ENCODE data around the gene LONRF2.
"Not testable (repeated sequence)": the region's sequence is repeated elsewhere in the genome, so short reads cannot be mapped to it uniquely, and the experiment has no call there.

Gene LONRF2

GRCh38 chr2:100256416-100256815 lies 65.9 kb downstream of the LONRF2 start:
- no peak for DNase-seq (ENCODE audit: low read depth in 2 of 2)

DNA sequence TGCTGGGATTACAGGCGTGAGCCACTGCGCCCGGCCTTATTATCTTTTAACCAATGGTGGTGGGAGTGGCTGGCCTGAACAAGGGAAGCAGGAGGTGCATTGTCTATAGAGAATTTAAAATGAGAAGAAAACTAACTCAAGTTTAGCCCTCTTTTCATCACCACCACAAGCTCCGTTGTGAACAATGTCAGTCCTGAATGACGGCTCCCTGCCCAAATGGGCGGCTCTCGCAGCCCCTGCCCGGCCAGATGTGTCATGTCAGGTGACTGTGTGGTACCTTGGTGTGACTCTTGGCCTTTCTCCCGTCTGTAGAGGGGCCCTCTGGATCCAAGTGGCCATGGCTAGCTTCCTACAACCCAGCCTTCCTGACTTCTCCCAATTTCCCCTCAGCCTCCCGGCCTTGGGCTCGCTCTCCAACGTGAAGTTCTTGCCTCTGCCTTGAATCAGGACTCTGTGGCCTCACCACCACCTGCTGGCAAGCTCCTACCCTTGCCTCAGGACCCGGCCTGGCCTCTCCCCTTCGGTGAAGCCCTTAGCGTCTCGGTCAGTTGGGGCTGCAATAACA lies 67.6 kb downstream of the LONRF2 start:
- no peak for DNase-seq (ENCODE audit: low read depth in 2 of 2)

DNA sequence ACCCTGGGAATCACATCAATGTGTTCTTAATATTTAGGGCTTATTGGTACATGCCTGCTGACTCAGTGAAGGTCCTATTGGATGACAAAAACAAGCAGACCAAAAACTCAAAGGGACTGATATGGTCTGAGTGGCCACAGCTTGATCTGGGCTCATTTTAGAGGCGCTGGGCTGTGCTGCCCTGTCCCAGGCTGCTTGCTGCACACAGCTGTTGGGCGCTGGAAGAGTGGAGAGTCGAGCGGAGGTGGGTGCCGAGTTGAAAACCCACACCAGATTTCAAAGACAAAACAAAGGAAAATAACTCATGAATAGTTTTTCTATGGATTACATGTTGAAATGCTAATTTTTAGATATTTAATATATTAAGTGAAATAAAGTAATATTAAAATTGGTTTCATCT lies 68.5 kb downstream of the LONRF2 start:
- no peak for DNase-seq (ENCODE audit: low read depth in 2 of 2)

- no peak for DNase-seq (ENCODE audit: low read depth in 2 of 2)
Observed at GRCh38 chr2:100252811-100253698, 69.2 kb downstream of the LONRF2 start.

GRCh38 chr2:100250645-100251044 lies 71.7 kb downstream of the LONRF2 start:
- no peak for DNase-seq (ENCODE audit: low read depth in 2 of 2)

GRCh38 chr2:100248971-100249370 lies 73.3 kb downstream of the LONRF2 start:
- DNase-seq (ENCODE audit: low read depth in 2 of 2): no peak

DNA sequence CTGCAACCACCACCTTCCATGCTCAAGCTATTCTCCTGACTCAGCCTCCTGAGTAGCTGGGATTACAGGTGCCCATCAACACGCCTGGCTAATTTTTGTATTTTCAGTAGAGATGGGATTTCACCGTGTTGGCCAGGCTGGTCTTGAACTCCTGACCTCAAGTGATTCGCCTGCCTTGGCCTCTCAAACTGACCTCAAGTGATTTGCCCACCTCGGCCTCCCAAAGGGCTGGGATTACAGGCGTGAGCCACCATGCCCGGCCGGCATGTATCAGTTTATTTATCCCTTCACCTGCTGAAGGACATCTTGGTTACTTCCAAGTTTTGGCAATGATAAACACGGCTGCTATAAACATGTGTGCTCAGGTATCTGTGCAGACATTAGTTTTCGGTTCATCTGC lies 73.7 kb downstream of the LONRF2 start:
- DNase-seq (ENCODE audit: low read depth in 2 of 2): not testable (repeated sequence)

GRCh38 chr2:100248044-100248330 lies 74.3 kb downstream of the LONRF2 start:
- no peak for DNase-seq (ENCODE audit: low read depth in 2 of 2)

DNA sequence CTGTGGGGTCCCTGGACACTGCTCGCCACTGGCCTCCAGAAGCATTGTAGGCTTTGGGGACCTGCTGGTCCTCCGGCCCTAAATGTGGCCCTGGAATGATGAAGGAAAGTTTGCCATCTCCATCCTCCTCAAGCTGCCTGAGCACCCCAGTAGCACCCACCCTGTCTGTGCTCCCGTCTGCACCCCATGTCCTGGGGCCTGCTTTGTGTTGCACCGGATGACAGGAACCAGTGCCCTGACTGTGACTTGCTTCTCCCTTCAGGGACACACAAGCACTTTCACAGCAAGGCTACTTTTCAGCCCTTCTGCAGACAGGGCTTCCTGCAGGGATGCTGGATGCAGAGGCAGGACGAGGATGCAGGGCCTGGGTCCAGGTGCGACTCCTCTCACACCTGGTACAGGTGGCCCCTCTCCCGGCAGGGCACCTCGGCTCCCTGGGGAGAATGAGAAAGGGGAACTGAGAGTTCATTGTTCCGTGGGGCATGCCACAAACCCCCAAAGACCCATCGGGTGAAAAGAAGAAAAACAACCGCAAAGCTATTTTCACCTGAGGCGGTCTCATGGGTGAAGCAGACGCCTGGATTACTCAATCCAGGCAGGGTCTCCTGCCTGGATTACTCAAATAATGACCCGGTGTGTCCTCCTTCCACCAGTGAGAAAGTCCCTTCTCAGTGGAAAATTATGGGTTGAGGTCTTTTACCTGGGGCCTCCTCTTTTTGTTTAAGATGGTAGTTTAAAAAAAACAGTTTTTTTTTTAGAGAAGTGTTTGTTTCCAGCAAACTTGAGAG lies 74.9 kb downstream of the LONRF2 start:
- DNase-seq (ENCODE audit: low read depth in 2 of 2): no peak

DNA sequence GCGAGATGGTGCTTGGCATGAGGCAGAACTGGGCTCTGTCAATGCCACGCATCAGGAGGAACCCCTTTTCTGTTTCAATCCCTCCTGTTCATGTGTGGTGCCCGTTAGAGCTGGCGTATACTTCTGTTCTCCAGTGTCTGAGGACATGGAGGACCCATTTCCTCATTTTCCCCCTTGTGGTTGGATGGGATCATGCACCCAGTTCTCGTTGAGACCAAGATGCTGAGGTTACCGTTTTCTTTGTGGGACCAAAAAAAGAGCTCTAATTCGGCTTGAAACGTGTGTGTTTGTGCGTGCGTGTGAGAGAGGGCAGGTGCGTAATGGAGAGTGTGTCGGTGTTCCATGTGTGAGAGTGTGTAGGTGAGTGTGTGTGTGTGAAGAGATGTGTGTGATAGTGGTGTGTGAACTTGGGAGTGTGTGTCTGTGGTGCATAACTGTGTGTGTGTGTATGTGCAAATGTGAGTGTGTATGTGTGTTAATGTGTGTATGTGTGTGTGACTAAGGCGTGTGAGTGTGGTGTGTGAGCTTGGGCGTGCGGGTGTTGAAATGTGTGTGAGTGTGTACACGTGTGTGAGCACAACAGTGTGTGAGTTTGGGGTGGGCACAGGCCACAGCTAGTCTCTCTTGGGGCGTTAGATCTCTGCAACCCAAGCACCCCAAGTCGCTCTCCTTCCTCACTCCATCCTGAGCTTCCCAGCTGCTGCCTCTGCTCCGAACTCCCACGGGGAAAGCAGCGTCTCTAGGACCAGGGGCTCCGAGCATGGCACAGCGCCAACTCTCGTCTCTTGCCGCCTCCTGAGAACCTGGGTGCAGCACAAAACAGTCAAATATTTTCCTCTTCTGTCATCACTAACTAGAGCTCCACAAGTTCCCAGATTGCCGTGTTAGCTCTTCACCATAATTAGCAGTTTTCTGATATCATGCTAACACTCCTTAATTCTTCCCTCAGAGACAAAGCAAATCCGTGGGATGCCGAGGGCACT lies 75.8 kb downstream of the LONRF2 start:
- DNase-seq (ENCODE audit: low read depth in 2 of 2): no peak

DNA sequence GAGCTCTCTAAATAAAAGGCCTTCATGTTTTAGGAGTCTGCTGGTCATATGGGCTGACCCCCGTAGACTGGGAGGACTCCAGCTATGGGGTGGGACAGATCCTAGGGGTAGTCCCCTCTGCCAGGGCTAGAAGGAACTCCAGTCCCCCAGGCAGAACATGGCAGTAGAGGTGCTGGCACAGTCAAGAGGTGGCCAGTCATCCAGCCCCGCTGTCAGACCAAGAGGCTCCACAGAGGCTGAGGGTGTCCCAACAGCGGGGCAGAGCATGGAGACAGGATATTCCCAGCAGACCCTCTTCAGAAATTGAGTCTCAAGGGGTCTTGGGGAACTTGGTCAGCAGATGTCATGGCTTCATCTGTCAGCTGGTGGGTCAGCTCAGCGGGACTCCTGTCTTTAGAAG lies 76.6 kb downstream of the LONRF2 start:
- no peak for DNase-seq (ENCODE audit: low read depth in 2 of 2)

DNA sequence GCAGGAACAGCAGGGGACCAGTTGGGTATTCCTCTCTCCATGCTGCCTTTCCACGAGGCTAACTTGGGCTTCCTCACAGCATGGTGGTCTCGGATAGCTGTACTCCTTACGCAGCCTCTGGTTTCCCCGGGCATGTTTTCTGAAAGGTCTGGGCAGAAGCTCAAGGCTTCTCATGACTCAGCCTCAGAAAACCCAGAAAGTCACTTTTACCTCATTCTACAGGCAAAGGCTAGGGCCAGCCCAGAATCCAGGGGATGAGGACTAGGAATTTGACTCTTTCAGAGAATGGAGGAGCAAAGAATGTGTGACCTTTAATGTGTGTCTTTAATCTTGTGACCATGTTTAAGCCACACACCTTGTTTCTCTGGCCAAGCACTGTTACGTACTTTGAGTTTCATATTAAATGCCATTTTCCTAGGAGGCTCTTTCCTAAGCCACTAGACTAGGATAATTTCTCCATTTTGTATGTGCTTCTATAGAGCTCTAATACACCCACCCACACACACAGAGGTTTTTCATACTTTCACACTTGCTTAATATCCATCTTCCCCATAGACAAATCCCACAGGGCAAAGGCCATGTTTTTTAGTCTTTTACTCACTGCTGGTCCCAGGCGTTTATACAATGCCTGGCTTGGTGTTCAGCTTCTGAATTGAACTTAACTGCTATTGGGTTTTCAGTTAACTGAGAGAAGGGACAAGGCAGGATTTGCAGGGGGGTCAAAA lies 77.3 kb downstream of the LONRF2 start:
- no peak for DNase-seq (ENCODE audit: low read depth in 2 of 2)

DNA sequence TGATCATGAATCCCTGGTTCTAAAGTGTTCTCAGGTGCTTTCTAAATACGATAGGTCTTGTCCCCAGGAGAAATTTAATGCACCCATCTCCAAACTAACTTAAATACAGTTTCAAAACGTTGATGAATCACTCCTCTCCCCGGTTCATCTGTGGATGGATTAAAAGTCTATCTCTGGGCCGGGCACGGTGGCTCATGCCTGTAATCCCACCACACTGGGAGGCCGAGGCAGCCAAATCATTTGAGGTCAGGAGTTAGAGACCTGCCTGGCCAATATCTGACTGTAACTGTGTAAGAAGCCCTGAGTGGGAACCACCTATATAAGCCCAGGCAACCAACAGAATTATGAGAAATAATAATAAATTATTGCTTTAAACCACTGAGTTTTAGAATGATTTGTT lies 78.7 kb downstream of the LONRF2 start:
- DNase-seq (ENCODE audit: low read depth in 2 of 2): no peak

- no peak for DNase-seq (ENCODE audit: low read depth in 2 of 2)
Observed at GRCh38 chr2:100242891-100243619, 79.2 kb downstream of the LONRF2 start.

GRCh38 chr2:100242476-100242875 lies 79.8 kb downstream of the LONRF2 start:
- no peak for DNase-seq (ENCODE audit: low read depth in 2 of 2)

- no peak for DNase-seq (ENCODE audit: low read depth in 2 of 2)
Observed at GRCh38 chr2:100241236-100241635, 81.1 kb downstream of the LONRF2 start.

GRCh38 chr2:100240386-100240785 lies 81.9 kb downstream of the LONRF2 start:
- no peak for DNase-seq (ENCODE audit: low read depth in 2 of 2)

- no peak for DNase-seq (ENCODE audit: low read depth in 2 of 2)
Observed at GRCh38 chr2:100239486-100240210, 82.7 kb downstream of the LONRF2 start.

- no peak for DNase-seq (ENCODE audit: low read depth in 2 of 2)
Observed at GRCh38 chr2:100238471-100238870, 83.8 kb downstream of the LONRF2 start.

DNA sequence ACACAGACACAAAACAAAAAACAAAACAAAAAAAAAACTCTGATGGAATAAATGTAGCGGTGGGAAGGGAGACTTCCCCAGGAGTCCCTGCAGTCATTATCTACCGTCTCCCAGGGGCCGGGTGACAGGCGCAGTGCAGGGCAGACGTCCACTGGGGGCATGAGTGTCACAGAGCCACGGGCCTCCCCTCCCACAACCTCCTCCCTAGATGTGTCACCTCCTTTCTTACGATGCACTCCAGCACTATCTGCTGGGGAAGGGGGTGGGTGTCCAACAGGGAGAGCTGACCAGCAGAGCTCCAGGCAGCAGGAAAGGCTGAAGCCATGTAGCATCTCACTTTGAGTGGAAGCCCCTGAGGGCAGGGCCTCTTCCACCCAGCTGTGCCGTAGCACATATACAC lies 84.5 kb downstream of the LONRF2 start:
- DNase-seq (ENCODE audit: low read depth in 2 of 2): no peak

Data from stimulated activated CD8-positive, alpha-beta memory T cell treated with anti-CD3 and anti-CD28 coated beads, Interleukin-7, amount 100 ng/mL, for 4 hours (primary cell).